Ectodermal cell (in vitro differentiated cells): Measurements from ENCODE around the gene LRCH4. TPM values are rescaled to one million over a fixed set of nuclear protein-coding genes. Genes with fewer than 3 reads are reported as not detected.

Experiments used
- H3K27ac ChIP-seq: 2 replicates; pipeline ENCODE4 v1.7.0; 2013; ENCODE audit warnings: mild to moderate bottlenecking, low read depth, low read length; ENCODE audit not compliant: insufficient read depth, poor library complexity, severe bottlenecking
- H3K27me3 ChIP-seq: 2 replicates; pipeline ENCODE4 v1.7.0; 2013; ENCODE audit warnings: mild to moderate bottlenecking, low read length; ENCODE audit not compliant: insufficient read depth, control insufficient read depth, poor library complexity, severe bottlenecking
- H3K36me3 ChIP-seq: one replicate; pipeline ENCODE4 v1.7.0; 2013; ENCODE audit warnings: low read length; ENCODE audit not compliant: control insufficient read depth, insufficient read depth
- H3K4me1 ChIP-seq: one replicate; pipeline ENCODE4 v1.7.0; 2013; ENCODE audit warnings: low read length; ENCODE audit not compliant: control insufficient read depth, insufficient read depth
- H3K4me3 ChIP-seq: 2 replicates; pipeline ENCODE4 v1.7.0; 2013; ENCODE audit warnings: low read depth, low read length, control low read depth; ENCODE audit not compliant: insufficient read depth
- H3K9me3 ChIP-seq: 2 replicates; pipeline ENCODE4 v1.7.0; 2013; ENCODE audit warnings: mild to moderate bottlenecking, low read length, moderate library complexity; ENCODE audit not compliant: control insufficient read depth
- WGBS, 2 experiments: methylation state at CpG; one replicate each; pipeline ENCODE4 v1.1.7; 2013; ENCODE audit warnings: missing lambda C conversion rate in 2 of 2; 5-methylcytosine and 5-hydroxymethylcytosine counted together
- polyA plus RNA-seq, 4 experiments: library from polyadenylated mRNA; stranded (reverse); fragments of 50-300 nt; gene quantifications; one replicate each; pipeline ENCODE4 v1.2.3, GENCODE V29; 2013

Gene LRCH4
- 44.7 TPM for polyA plus RNA-seq (2013, experiment 1 of 4)
- polyA plus RNA-seq (2013, experiment 2 of 4): 42.4 TPM
- 34.5 TPM for polyA plus RNA-seq (2013, experiment 3 of 4)
- polyA plus RNA-seq (2013, experiment 4 of 4): 37.7 TPM

GRCh38 chr7:100585511-100586265 is at the start of gene LRCH4:
TSS of gene LRCH4 (minus strand) at chr7:100586129. CDS start at chr7:100586100, 29 bp downstream.
- no peaks in the 10 kb centered on the region for H3K27me3 ChIP-seq
- 0% methylated on average over 61 of the region's 61 CpGs for WGBS, 2 experiments
- H3K9me3 ChIP-seq: no peaks in the 10 kb centered on the region
- peaks cover 31% of the 10 kb centered on the region for H3K4me1 ChIP-seq
- peaks cover 5% of the 10 kb centered on the region for H3K36me3 ChIP-seq
- peak within 1 kb of the TSS; percentile 84 for H3K4me3 ChIP-seq
- H3K27ac ChIP-seq: peak within 1 kb of the TSS; percentile 68

- no peak overlapping the region for H3K27ac ChIP-seq
- H3K36me3 ChIP-seq: no peaks in the 10 kb centered on the region
- peaks cover 29% of the 10 kb centered on the region for H3K27me3 ChIP-seq
- H3K4me1 ChIP-seq: no peaks in the 10 kb centered on the region
- H3K9me3 ChIP-seq: no peaks in the 10 kb centered on the region
- H3K4me3 ChIP-seq: peak overlapping the region; percentile 49
- 2 to 3% methylated on average over 72 of the region's 72 CpGs for WGBS, 2 experiments
These were observed 47.2 kb upstream of the LRCH4 start for GRCh38 chr7:100632951-100633717.

DNA sequence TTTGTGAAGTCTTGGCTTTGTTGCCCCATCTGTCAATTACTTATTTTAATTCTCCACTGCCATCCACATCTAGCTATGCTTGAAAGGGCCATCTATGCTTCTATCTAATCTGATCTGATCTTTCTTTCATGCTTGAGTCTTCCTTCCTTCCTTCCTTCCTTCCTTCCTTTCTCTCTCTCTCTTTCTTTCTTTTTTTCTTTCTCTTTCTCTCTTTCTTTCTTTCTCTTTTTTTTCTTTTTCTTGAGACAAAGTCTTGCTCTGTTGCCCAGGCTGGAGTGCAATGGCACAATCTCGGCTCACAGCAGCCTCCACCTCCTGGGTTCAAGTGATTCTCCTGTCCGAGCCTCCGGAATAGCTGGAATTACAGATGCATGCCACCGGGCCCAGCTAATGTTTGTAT is 44.1 kb upstream of the LRCH4 start:
- peaks cover 44% of the 10 kb centered on the region for H3K27me3 ChIP-seq
- no peak overlapping the region for H3K27ac ChIP-seq
- H3K4me3 ChIP-seq: no peak overlapping the region
- 81 to 82% methylated on average over 4 of the region's 4 CpGs for WGBS, 2 experiments
- peaks cover 5% of the 10 kb centered on the region for H3K4me1 ChIP-seq
- no peaks in the 10 kb centered on the region for H3K36me3 ChIP-seq
- no peaks in the 10 kb centered on the region for H3K9me3 ChIP-seq

DNA sequence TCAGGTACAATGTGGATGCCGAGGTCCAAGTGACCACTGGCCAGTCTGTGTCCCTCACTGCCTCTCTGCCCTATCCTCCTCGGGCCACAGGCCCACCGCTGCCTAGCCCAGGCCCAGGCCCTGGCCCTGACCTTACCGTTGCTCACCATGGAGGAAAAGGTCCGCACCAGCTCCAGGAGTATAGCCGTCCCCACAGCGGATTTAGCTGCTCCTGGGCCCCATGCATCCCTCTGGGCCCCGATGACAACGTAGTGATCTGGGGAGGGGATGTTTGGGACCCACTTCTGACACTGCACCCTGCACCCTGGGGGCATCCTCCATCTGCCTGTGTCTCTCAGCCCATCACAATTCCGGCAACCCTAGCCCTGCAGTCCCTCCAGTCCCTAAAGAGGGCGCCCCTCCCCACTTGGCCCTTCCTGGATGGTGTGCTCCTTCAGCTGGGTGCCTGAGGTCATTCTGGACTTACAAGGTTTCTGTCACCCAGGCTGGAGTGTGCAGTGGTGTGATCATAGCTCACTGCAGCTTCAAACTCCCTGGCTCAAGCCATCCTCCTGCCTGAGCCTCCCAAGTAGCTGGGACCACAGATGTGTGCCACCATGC is 43.3 kb upstream of the LRCH4 start:
- 63 to 65% methylated on average over 11 of the region's 11 CpGs for WGBS, 2 experiments
- H3K27ac ChIP-seq: no peak overlapping the region
- no peaks in the 10 kb centered on the region for H3K9me3 ChIP-seq
- H3K4me3 ChIP-seq: no peak overlapping the region
- H3K36me3 ChIP-seq: no peaks in the 10 kb centered on the region
- H3K4me1 ChIP-seq: peaks cover 5% of the 10 kb centered on the region
- peaks cover 42% of the 10 kb centered on the region for H3K27me3 ChIP-seq

GRCh38 chr7:100627238-100627549 is 41.3 kb upstream of the LRCH4 start:
- Histone ChIP-seq H3K36me3 (no peaks in the 10 kb centered on the region), H3K27ac (no peak overlapping the region), H3K27me3 (peaks cover 22% of the 10 kb centered on the region), H3K9me3 (no peaks in the 10 kb centered on the region), H3K4me3 (no peak overlapping the region), H3K4me1 (peaks cover 5% of the 10 kb centered on the region)
- WGBS, 2 experiments: 91 to 92% methylated on average over 21 of the region's 21 CpGs

- peaks cover 5% of the 10 kb centered on the region for H3K4me1 ChIP-seq
- peak overlapping the region; percentile 36 for H3K4me3 ChIP-seq
- no peaks in the 10 kb centered on the region for H3K9me3 ChIP-seq
- H3K36me3 ChIP-seq: no peaks in the 10 kb centered on the region
- H3K27me3 ChIP-seq: peaks cover 17% of the 10 kb centered on the region
- 6 to 7% methylated on average over 37 of the region's 37 CpGs for WGBS, 2 experiments
- H3K27ac ChIP-seq: no peak overlapping the region
These were observed 40.8 kb upstream of the LRCH4 start for GRCh38 chr7:100626530-100627237.

- Histone ChIP-seq H3K9me3 (no peaks in the 10 kb centered on the region), H3K27ac (no peak overlapping the region), H3K36me3 (no peaks in the 10 kb centered on the region), H3K4me1 (peaks cover 5% of the 10 kb centered on the region), H3K4me3 (peak overlapping the region; percentile 36), H3K27me3 (peaks cover 15% of the 10 kb centered on the region)
- WGBS, 2 experiments: 23 to 28% methylated on average over 3 of the region's 3 CpGs
These were observed 40.1 kb upstream of the LRCH4 start for GRCh38 chr7:100626055-100626454.

- WGBS, 2 experiments: 91% methylated on average over 15 of the region's 15 CpGs
- Histone ChIP-seq H3K27ac (no peak overlapping the region), H3K9me3 (no peaks in the 10 kb centered on the region), H3K36me3 (no peaks in the 10 kb centered on the region), H3K4me1 (peaks cover 5% of the 10 kb centered on the region), H3K27me3 (peaks cover 15% of the 10 kb centered on the region), H3K4me3 (no peak overlapping the region)
These were observed 38.3 kb upstream of the LRCH4 start for GRCh38 chr7:100623951-100624824.

DNA sequence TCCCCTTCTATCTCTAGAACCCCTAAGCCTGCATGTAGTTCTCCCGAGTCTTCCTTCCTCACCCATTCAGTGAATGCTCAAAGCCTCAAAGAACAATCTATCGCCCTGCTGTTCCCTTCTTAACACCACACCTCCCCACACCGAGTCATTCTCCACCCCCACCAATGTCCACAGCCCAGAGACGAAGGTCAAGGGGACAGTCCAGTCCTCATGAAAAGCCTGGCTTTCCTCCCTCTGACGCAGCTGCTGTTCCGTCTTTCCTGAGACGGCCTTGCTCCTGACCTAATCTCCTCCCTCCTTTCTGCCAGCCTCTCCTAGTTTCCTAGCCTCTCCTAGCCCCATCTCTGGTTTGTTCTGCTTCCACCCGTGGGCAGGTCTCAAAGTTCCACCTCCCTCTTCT is 35.6 kb upstream of the LRCH4 start:
- H3K9me3 ChIP-seq: no peaks in the 10 kb centered on the region
- peaks cover 8% of the 10 kb centered on the region for H3K27me3 ChIP-seq
- H3K36me3 ChIP-seq: no peaks in the 10 kb centered on the region
- H3K27ac ChIP-seq: no peak overlapping the region
- 85 to 87% methylated on average over 8 of the region's 8 CpGs for WGBS, 2 experiments
- no peak overlapping the region for H3K4me3 ChIP-seq
- no peaks in the 10 kb centered on the region for H3K4me1 ChIP-seq
